HepG2 (cell line): ENCODE results near the gene STYXL1. TPM values are rescaled to one million over a fixed set of nuclear protein-coding genes. Genes with fewer than 3 reads are reported as not detected.

Source experiments
- DNMT1 ChIP-seq: sonication (generic); formaldehyde crosslinking; IDR thresholded peaks from 2 replicates; pipeline ENCODE4 v1.5.1; 2020; ENCODE audit warnings: mild to moderate bottlenecking, missing genetic modification reagents
- DPF2 ChIP-seq: sonication (generic); formaldehyde crosslinking; IDR thresholded peaks from 2 replicates; pipeline ENCODE4 v1.4.0; 2020; ENCODE audit warnings: mild to moderate bottlenecking, low read depth, missing genetic modification reagents, borderline replicate concordance
- FOXP1 ChIP-seq, 2 experiments: fragments of 450-650 bp in 1 of 2; IDR thresholded peaks; 2 replicates each; pipeline ENCODE4 v1.6.1; 2017 to 2018; ENCODE audit warnings: antibody characterized with exemption in 1 of 2
- KDM2A ChIP-seq: sonication (generic); formaldehyde crosslinking; IDR thresholded peaks from 2 replicates; pipeline ENCODE4 v1.4.0; 2020; ENCODE audit warnings: low read depth, missing genetic modification reagents, borderline replicate concordance
- MAZ ChIP-seq, 2 experiments: sonication (generic) in 1 of 2; formaldehyde crosslinking in 1 of 2; IDR thresholded peaks; 2 replicates each; pipeline versions ENCODE4 v1.5.0 to v1.6.1; 2012 to 2020; ENCODE audit warnings: low read depth in 2 of 2, mild to moderate bottlenecking in 2 of 2, borderline replicate concordance in 1 of 2, improper control_type of control experiment in 1 of 2, low read length in 1 of 2, missing genetic modification reagents in 1 of 2, moderate library complexity in 1 of 2
- MTF1 ChIP-seq: sonication (generic); formaldehyde crosslinking; IDR thresholded peaks from 2 replicates; pipeline ENCODE4 v1.5.0; 2020; ENCODE audit warnings: missing genetic modification reagents
- NAIF1 ChIP-seq: sonication (generic); formaldehyde crosslinking; IDR thresholded peaks from 2 replicates; pipeline ENCODE4 v1.5.0; 2020; ENCODE audit warnings: mild to moderate bottlenecking, missing genetic modification reagents, borderline replicate concordance
- POLR2G ChIP-seq: fragments of 200-400 bp; formaldehyde crosslinking; IDR thresholded peaks from 2 replicates; pipeline ENCODE4 v1.6.1; 2018; ENCODE audit warnings: mild to moderate bottlenecking, low read depth, low read length, moderate library complexity
- RCOR2 ChIP-seq: IDR thresholded peaks from 2 replicates; pipeline ENCODE4 v1.6.1; 2016; ENCODE audit warnings: missing biosample characterization, missing genetic modification reagents
- REPIN1 ChIP-seq: sonication (generic); formaldehyde crosslinking; IDR thresholded peaks from 2 replicates; pipeline ENCODE4 v1.8.0; 2022; ENCODE audit warnings: missing genetic modification reagents, low read depth, mild to moderate bottlenecking, borderline replicate concordance
- RNF2 ChIP-seq: fragments of 450-650 bp; conservative IDR thresholded peaks from 2 replicates; pipeline ENCODE4 v1.6.1; 2016; ENCODE audit warnings: low read depth
- SOX5 ChIP-seq: IDR thresholded peaks from 2 replicates; pipeline ENCODE4 v1.6.1; 2016; ENCODE audit warnings: borderline replicate concordance
- SYNCRIP ChIP-seq: fragments of 200-400 bp; formaldehyde crosslinking; IDR thresholded peaks from 2 replicates; pipeline ENCODE4 v1.6.1; 2018; ENCODE audit warnings: mild to moderate bottlenecking, low read depth, low read length; ENCODE audit not compliant: insufficient read depth
- ZNF383 ChIP-seq: sonication (generic); formaldehyde crosslinking; IDR thresholded peaks from 2 replicates; pipeline ENCODE4 v1.4.0; 2020; ENCODE audit warnings: missing genetic modification reagents, mild to moderate bottlenecking, borderline replicate concordance
- ZNF446 ChIP-seq: sonication (generic); formaldehyde crosslinking; IDR thresholded peaks from 2 replicates; pipeline ENCODE4 v1.5.0; 2020; ENCODE audit warnings: mild to moderate bottlenecking, missing genetic modification reagents
- ZNF782 ChIP-seq: sonication (generic); formaldehyde crosslinking; IDR thresholded peaks from 2 replicates; pipeline ENCODE4 v1.4.0; 2020; ENCODE audit warnings: missing genetic modification reagents, mild to moderate bottlenecking, borderline replicate concordance
- polyA plus RNA-seq, 8 experiments: library from polyadenylated mRNA; depleted of rRNA in 3 of 8; stranded (reverse) in 7 of 8; unstranded in 1 of 8; fragments of >200 nt; fragmentation: Illumina TruSeq in 4 of 8; extraction: Trizol in 4 of 8; gene quantifications; 2 replicates each; pipeline versions ENCODE4 v1.2.1 to v1.2.3, GENCODE V29; 2011 to 2016; ENCODE audit warnings: low read depth in 4 of 8, missing spikeins in 1 of 8, mixed read lengths in 1 of 8; ENCODE audit not compliant: insufficient read depth in 1 of 8
- total RNA-seq, 5 experiments: library from RNA; depleted of rRNA; stranded (reverse); fragments of >200 nt; fragmentation: Illumina TruSeq; extraction: Trizol; gene quantifications; 2 replicates each; pipeline ENCODE4 v1.2.3, GENCODE V29; 2016; ENCODE audit warnings: low read depth in 1 of 5
- TF ChIP-seq, protein P1 (sequence below): sonication (generic); formaldehyde crosslinking; IDR thresholded peaks from 2 replicates; pipeline ENCODE4 v1.5.0; 2020; ENCODE audit warnings: mild to moderate bottlenecking, missing genetic modification reagents, borderline replicate concordance
- TF ChIP-seq, protein P2 (sequence below): sonication (generic); formaldehyde crosslinking; IDR thresholded peaks from 2 replicates; pipeline ENCODE4 v1.4.0; 2020; ENCODE audit warnings: missing genetic modification reagents

STYXL1 gene
- total and polyA plus RNA-seq, 2 of the 13 experiments (the other 11 are each of a cell fraction or from before 2014, with no cell fraction given): 23.9 to 38.3 TPM

DNA sequence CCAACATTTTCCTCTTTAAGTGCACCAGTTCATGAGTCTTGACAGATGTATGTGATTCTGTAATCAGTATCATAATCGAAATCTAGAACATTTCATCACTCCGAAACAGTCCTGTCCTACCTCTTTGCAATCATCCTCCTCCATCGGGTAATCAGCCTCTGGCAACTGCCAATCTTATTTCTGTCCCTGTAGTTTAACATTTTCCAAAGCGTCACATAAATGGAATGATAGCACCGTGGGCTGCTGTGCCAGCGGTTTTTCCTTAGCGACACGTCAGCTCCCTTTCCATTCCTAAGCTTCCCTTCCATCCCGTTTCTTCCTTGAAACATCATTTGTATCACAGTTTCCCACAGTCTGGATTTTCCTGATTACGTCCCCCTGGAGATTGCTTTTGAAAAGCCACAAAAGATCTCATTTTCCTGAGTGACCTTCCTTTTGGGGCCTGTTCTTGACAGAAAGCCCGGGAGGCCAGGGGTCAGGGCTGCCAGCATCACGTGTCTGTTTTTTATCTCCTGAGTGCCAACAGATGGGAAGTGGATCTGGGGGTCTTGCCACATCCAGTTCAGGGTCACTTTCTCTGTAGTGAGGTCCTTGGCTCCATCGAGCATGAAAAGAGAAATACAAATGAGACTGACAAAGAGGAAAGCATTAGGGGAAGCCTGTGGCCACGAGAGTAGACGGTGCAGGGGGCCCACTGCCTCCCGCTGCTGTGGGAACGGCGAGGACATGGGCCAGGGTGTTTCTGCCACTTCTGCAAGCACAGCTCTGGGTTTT, 85.0 kb downstream of the STYXL1 start (continued):
- TF ChIP-seq MAZ (IDR thresholded peaks at IDR 0.05; ENCODE audit: borderline replicate concordance, low read depth, low read length) (no peak), MAZ (CRISPR knock-in tag; IDR thresholded peaks at IDR 0.05; ENCODE audit: low read depth) (no peak), RNF2 (no peak), DNMT1 (CRISPR knock-in tag) (no peak), DPF2 (CRISPR knock-in tag) (0 out of 2 replicates have a peak, but pooled peaks have one; percentile 44), SOX5 (CRISPR knock-in tag) (peak; percentile 69; the same call in 1 of the 2 replicates), FOXP1 (IDR thresholded peaks at IDR 0.05) (no peak), FOXP1 (CRISPR knock-in tag; IDR thresholded peaks at IDR 0.05) (peak; percentile 27; the same call in 1 of the 2 replicates), NAIF1 (CRISPR knock-in tag) (0 out of 2 replicates have a peak, but pooled peaks have one; percentile 49), ZNF782 (CRISPR knock-in tag) (peak; percentile 62; the same call in 1 of the 2 replicates), POLR2G (no peak), RCOR2 (CRISPR knock-in tag) (peak; percentile 69; the same call in 1 of the 2 replicates), SYNCRIP (no peak), MTF1 (CRISPR knock-in tag) (no peak), ZNF446 (no peak), ZNF383 (peak; percentile 60; the same call in 1 of the 2 replicates), REPIN1 (peak; percentile 74), KDM2A (no peak)
- TF ChIP-seq, protein P1, sequence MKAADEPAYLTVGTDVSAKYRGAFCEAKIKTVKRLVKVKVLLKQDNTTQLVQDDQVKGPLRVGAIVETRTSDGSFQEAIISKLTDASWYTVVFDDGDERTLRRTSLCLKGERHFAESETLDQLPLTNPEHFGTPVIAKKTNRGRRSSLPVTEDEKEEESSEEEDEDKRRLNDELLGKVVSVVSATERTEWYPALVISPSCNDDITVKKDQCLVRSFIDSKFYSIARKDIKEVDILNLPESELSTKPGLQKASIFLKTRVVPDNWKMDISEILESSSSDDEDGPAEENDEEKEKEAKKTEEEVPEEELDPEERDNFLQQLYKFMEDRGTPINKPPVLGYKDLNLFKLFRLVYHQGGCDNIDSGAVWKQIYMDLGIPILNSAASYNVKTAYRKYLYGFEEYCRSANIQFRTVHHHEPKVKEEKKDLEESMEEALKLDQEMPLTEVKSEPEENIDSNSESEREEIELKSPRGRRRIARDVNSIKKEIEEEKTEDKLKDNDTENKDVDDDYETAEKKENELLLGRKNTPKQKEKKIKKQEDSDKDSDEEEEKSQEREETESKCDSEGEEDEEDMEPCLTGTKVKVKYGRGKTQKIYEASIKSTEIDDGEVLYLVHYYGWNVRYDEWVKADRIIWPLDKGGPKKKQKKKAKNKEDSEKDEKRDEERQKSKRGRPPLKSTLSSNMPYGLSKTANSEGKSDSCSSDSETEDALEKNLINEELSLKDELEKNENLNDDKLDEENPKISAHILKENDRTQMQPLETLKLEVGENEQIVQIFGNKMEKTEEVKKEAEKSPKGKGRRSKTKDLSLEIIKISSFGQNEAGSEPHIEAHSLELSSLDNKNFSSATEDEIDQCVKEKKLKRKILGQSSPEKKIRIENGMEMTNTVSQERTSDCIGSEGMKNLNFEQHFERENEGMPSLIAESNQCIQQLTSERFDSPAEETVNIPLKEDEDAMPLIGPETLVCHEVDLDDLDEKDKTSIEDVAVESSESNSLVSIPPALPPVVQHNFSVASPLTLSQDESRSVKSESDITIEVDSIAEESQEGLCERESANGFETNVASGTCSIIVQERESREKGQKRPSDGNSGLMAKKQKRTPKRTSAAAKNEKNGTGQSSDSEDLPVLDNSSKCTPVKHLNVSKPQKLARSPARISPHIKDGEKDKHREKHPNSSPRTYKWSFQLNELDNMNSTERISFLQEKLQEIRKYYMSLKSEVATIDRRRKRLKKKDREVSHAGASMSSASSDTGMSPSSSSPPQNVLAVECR: peak; percentile 43; the same call in 1 of the 2 replicates
- TF ChIP-seq, protein P2, sequence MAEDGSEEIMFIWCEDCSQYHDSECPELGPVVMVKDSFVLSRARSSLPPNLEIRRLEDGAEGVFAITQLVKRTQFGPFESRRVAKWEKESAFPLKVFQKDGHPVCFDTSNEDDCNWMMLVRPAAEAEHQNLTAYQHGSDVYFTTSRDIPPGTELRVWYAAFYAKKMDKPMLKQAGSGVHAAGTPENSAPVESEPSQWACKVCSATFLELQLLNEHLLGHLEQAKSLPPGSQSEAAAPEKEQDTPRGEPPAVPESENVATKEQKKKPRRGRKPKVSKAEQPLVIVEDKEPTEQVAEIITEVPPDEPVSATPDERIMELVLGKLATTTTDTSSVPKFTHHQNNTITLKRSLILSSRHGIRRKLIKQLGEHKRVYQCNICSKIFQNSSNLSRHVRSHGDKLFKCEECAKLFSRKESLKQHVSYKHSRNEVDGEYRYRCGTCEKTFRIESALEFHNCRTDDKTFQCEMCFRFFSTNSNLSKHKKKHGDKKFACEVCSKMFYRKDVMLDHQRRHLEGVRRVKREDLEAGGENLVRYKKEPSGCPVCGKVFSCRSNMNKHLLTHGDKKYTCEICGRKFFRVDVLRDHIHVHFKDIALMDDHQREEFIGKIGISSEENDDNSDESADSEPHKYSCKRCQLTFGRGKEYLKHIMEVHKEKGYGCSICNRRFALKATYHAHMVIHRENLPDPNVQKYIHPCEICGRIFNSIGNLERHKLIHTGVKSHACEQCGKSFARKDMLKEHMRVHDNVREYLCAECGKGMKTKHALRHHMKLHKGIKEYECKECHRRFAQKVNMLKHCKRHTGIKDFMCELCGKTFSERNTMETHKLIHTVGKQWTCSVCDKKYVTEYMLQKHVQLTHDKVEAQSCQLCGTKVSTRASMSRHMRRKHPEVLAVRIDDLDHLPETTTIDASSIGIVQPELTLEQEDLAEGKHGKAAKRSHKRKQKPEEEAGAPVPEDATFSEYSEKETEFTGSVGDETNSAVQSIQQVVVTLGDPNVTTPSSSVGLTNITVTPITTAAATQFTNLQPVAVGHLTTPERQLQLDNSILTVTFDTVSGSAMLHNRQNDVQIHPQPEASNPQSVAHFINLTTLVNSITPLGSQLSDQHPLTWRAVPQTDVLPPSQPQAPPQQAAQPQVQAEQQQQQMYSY (CRISPR knock-in tag): peak; percentile 92
